NCI-H1092 (cell line): Measurements from ENCODE around the gene PILRB.
A peak's percentile ranks its signal among the peaks of the same experiment; 100 is the strongest.
"Not testable (repeated sequence)": the region's sequence is repeated elsewhere in the genome, so short reads cannot be mapped to it uniquely, and the experiment has no call there.

Source experiments
- DNase-seq: peaks from one replicate; lab custom pipeline; 2025; lab: John Stamatoyannopoulos, UW

The PILRB gene

GRCh38 chr7:100376066-100376465, 18.1 kb downstream of the PILRB start:
- no peak for DNase-seq

GRCh38 chr7:100378114-100378755, 20.3 kb downstream of the PILRB start:
- DNase-seq: no peak

GRCh38 chr7:100380196-100380595, 22.3 kb downstream of the PILRB start:
- DNase-seq: no peak

- DNase-seq: not testable (repeated sequence)
Observed at GRCh38 chr7:100381531-100382233, 23.8 kb downstream of the PILRB start.

- peak; percentile 10 for DNase-seq
Observed at GRCh38 chr7:100382234-100382853, 24.4 kb downstream of the PILRB start.

GRCh38 chr7:100384628-100385294, 26.8 kb downstream of the PILRB start:
- DNase-seq: no peak

- DNase-seq: no peak
Observed at GRCh38 chr7:100386940-100387339, 29.0 kb downstream of the PILRB start.

- no peak for DNase-seq
Observed at GRCh38 chr7:100387695-100388094, 29.8 kb downstream of the PILRB start.

- DNase-seq: no peak
Observed at GRCh38 chr7:100389437-100390088, 31.6 kb downstream of the PILRB start.

- DNase-seq: no peak
Observed at GRCh38 chr7:100390286-100391009, 32.5 kb downstream of the PILRB start.

- DNase-seq: no peak
Observed at GRCh38 chr7:100393233-100393905, 35.5 kb downstream of the PILRB start.

- DNase-seq: no peak
Observed at GRCh38 chr7:100394077-100394476, 36.2 kb downstream of the PILRB start.

GRCh38 chr7:100396421-100396982, 38.6 kb downstream of the PILRB start:
- DNase-seq: no peak

GRCh38 chr7:100397315-100398081, 39.6 kb downstream of the PILRB start:
- no peak for DNase-seq

GRCh38 chr7:100398239-100398638, 40.3 kb downstream of the PILRB start:
- DNase-seq: no peak

- DNase-seq: no peak
Observed at GRCh38 chr7:100400041-100400440, 42.1 kb downstream of the PILRB start.

GRCh38 chr7:100400656-100401055, 42.7 kb downstream of the PILRB start:
- DNase-seq: no peak

GRCh38 chr7:100401811-100402210, 43.9 kb downstream of the PILRB start:
- no peak for DNase-seq

GRCh38 chr7:100402241-100402640, 44.3 kb downstream of the PILRB start:
- DNase-seq: no peak

- no peak for DNase-seq
Observed at GRCh38 chr7:100406767-100407166, 48.9 kb downstream of the PILRB start.
